Vagina (tissue), 2 donors: Measurements from ENCODE around the gene POMC.

Source experiments
- CTCF ChIP-seq, 3 experiments: fragments of 450-650 bp in 2 of 3; fragments of 200-600 bp in 1 of 3; sonication (generic) in 1 of 3; IDR thresholded peaks; one replicate each; pipeline ENCODE4 v1.5.1; 2017 to 2019; ENCODE audit warnings: antibody characterized with exemption in 3 of 3, mild to moderate bottlenecking in 2 of 3, moderate library complexity in 2 of 3
- POLR2A ChIP-seq, 2 donors: fragments of 450-650 bp; IDR thresholded peaks; one replicate each; pipeline ENCODE4 v1.6.1; 2017; ENCODE audit warnings: antibody characterized with exemption in 2 of 2, mild to moderate bottlenecking in 2 of 2, moderate library complexity in 2 of 2
- POLR2AphosphoS5 ChIP-seq, 2 donors: sonication (generic); formaldehyde crosslinking; IDR thresholded peaks; one replicate each; pipeline ENCODE4 v1.9.0; 2017; ENCODE audit warnings: antibody characterized with exemption in 2 of 2, mild to moderate bottlenecking in 2 of 2, low read depth in 1 of 2; ENCODE audit not compliant: insufficient read depth in 1 of 2

GRCh38 chr2:25127646-25128045 lies 40.7 kb downstream of the POMC start:
- no peak for TF ChIP-seq CTCF (IDR thresholded peaks at IDR 0.05)
- TF ChIP-seq POLR2A (IDR thresholded peaks at IDR 0.05) = no peak
- TF ChIP-seq POLR2AphosphoS5 (IDR thresholded peaks at IDR 0.05; ENCODE audit: insufficient read depth in 1 of 2, low read depth in 1 of 2) = no peak
